Gastroesophageal sphincter (tissue), 3 donors: ENCODE data around the gene VPREB3.

Source experiments
- EP300 ChIP-seq: sonication (generic); formaldehyde crosslinking; IDR thresholded peaks from one replicate; pipeline ENCODE4 v1.6.1; 2017; ENCODE audit warnings: antibody characterized with exemption, mild to moderate bottlenecking
- POLR2A ChIP-seq, 2 donors: fragments of 450-650 bp; IDR thresholded peaks; one replicate each; pipeline ENCODE4 v1.6.1; 2017; ENCODE audit warnings: antibody characterized with exemption in 2 of 2, mild to moderate bottlenecking in 2 of 2, moderate library complexity in 1 of 2
- POLR2AphosphoS5 ChIP-seq: sonication (generic); formaldehyde crosslinking; IDR thresholded peaks from one replicate; pipeline ENCODE4 v1.6.1; 2017; ENCODE audit warnings: antibody characterized with exemption
- TF ChIP-seq, protein P1 (sequence below), 4 experiments: fragments of 200-600 bp in 2 of 4; fragments of 450-650 bp in 2 of 4; sonication (generic) in 1 of 4; IDR thresholded peaks; one replicate each; pipeline ENCODE4 v1.5.1; 2017 to 2019; ENCODE audit warnings: antibody characterized with exemption in 4 of 4, mild to moderate bottlenecking in 2 of 4, moderate library complexity in 2 of 4

DNA sequence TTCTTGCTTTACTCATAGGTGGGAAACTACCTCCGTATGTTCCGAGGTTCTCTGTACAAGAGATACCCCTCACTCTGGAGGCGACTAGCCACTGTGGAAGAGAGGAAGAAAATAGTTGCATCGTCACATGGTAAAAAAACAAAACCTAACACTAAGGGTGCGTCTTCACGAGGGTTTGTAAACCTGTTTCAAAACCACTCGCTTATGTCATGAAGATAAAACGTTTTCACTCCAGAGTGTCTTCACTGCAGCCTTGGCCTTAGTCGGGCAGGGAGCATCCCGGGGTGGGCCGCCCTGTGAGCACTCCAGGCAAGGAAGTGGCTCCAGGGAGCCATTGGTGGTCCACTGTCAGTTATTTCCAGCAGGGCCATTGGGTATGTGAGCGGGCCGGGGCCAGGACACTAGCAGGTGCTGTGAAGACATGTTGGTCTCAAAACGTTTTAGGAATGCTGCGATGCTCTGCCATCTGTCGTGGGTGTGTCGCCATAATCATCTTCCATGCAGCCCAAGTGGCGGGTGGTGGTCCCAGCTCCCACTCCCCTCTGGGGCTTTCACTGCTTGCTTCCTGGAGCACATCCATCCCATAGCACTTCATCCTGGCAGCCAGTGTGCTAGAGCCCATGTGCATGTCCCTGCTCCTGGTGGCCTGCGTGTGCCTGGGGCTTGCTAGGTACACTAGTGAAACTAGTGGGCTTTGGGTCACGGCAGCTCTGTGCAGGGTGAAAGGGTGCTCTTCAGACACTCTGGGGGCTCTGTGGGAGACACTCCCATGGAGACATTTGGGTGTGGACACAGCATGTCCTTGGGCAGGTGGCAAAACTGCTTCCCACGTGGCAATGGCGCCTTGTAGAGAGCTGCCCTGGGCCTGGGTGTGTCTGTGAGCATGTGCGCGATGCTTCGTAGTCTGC is 37.8 kb upstream of the VPREB3 start:
- TF ChIP-seq, protein P1, sequence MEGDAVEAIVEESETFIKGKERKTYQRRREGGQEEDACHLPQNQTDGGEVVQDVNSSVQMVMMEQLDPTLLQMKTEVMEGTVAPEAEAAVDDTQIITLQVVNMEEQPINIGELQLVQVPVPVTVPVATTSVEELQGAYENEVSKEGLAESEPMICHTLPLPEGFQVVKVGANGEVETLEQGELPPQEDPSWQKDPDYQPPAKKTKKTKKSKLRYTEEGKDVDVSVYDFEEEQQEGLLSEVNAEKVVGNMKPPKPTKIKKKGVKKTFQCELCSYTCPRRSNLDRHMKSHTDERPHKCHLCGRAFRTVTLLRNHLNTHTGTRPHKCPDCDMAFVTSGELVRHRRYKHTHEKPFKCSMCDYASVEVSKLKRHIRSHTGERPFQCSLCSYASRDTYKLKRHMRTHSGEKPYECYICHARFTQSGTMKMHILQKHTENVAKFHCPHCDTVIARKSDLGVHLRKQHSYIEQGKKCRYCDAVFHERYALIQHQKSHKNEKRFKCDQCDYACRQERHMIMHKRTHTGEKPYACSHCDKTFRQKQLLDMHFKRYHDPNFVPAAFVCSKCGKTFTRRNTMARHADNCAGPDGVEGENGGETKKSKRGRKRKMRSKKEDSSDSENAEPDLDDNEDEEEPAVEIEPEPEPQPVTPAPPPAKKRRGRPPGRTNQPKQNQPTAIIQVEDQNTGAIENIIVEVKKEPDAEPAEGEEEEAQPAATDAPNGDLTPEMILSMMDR (IDR thresholded peaks at IDR 0.05), result no peak
- TF ChIP-seq POLR2AphosphoS5 (no peak), POLR2A (IDR thresholded peaks at IDR 0.05) (no peak), EP300 (no peak)
